HT1080 (cell line): ENCODE data around the gene KCTD13. TPM values are rescaled to one million over a fixed set of nuclear protein-coding genes. Genes with fewer than 3 reads are reported as not detected.
"Not testable (repeated sequence)": the region's sequence is repeated elsewhere in the genome, so short reads cannot be mapped to it uniquely, and the experiment has no call there.

Experiments used
- DNase-seq: peaks from one replicate; pipeline ENCODE4 v3.0.0-alpha.2; 2015; ENCODE audit warnings: low read depth
- total RNA-seq: library from RNA; depleted of rRNA; stranded (reverse); fragments of >200 nt; shearing (Covaris generic); gene quantifications from 2 replicates; pipeline ENCODE4 v1.2.3, GENCODE V29; 2014

KCTD13 gene
- total RNA-seq, 1 experiment from 2014 or later, result 4.3 TPM

GRCh38 chr16:29908719-29909220 lies 17.3 kb downstream of the KCTD13 start:
- DNase-seq, result no peak

GRCh38 chr16:29907973-29908372 lies 18.1 kb downstream of the KCTD13 start:
- no peak for DNase-seq

GRCh38 chr16:29906520-29907244 lies 19.3 kb downstream of the KCTD13 start:
- DNase-seq, result no peak

- DNase-seq, result no peak
These were observed 20.4 kb downstream of the KCTD13 start for GRCh38 chr16:29905668-29906067.

- DNase-seq, result no peak
These were observed 21.1 kb downstream of the KCTD13 start for GRCh38 chr16:29904947-29905346.

GRCh38 chr16:29903590-29903989 lies 22.4 kb downstream of the KCTD13 start:
- no peak for DNase-seq

- DNase-seq, result no peak
These were observed 24.4 kb downstream of the KCTD13 start for GRCh38 chr16:29901607-29901945.

- DNase-seq, result no peak
These were observed 25.0 kb downstream of the KCTD13 start for GRCh38 chr16:29900888-29901606.

GRCh38 chr16:29900102-29900887 lies 25.7 kb downstream of the KCTD13 start, which contains the start of gene ASPHD1:
ASPHD1 (plus strand) TSS chr16:29900488; CDS start chr16:29900972, 484 bp downstream.
- DNase-seq, result peak; percentile 89

GRCh38 chr16:29899516-29900101 lies 26.4 kb downstream of the KCTD13 start, which contains the start of gene SEZ6L2:
SEZ6L2 (minus strand) TSS chr16:29899550; CDS start chr16:29899019, 531 bp downstream.
- DNase-seq, result peak; percentile 91

- no peak for DNase-seq
These were observed 27.1 kb downstream of the KCTD13 start for GRCh38 chr16:29898804-29899515.

GRCh38 chr16:29898135-29898803 lies 27.8 kb downstream of the KCTD13 start:
- DNase-seq, result no peak

GRCh38 chr16:29897333-29897732 lies 28.7 kb downstream of the KCTD13 start:
- DNase-seq, result no peak

GRCh38 chr16:29896841-29897240 lies 29.2 kb downstream of the KCTD13 start:
- no peak for DNase-seq

GRCh38 chr16:29894352-29894751 lies 31.7 kb downstream of the KCTD13 start:
- DNase-seq, result no peak

- DNase-seq, result no peak
These were observed 32.5 kb downstream of the KCTD13 start for GRCh38 chr16:29893553-29893952.

- no peak for DNase-seq
These were observed 33.6 kb downstream of the KCTD13 start for GRCh38 chr16:29892458-29892813.

GRCh38 chr16:29891525-29892457 lies 34.2 kb downstream of the KCTD13 start:
- DNase-seq, result no peak

GRCh38 chr16:29889372-29889771 lies 36.7 kb downstream of the KCTD13 start:
- not testable (repeated sequence) for DNase-seq
